H1 (cell line): ENCODE results near the gene PIERCE2. TPM values are rescaled to one million over a fixed set of nuclear protein-coding genes. Genes with fewer than 3 reads are reported as not detected.

Source experiments
- CTCF ChIA-PET: fragments of 300-600 bp; sonication (Branson Sonifier 250); formaldehyde crosslinking; loops from one replicate; lab custom pipeline; 2021; ENCODE audit not compliant: partially characterized antibody; lab: Charles Lee
- POLR2A ChIA-PET: fragments of 300-600 bp; sonication (Branson Sonifier 250); formaldehyde crosslinking; loops from one replicate; lab custom pipeline; 2021; ENCODE audit warnings: inconsistent platforms; ENCODE audit not compliant: partially characterized antibody; lab: Charles Lee
- DNase-seq, 2 experiments: peaks; one replicate each; pipeline versions ENCODE4 v3.0.0 to v3.0.0-alpha.2; 2010 to 2022; ENCODE audit warnings: low spot score in 2 of 2, low read depth in 1 of 2, mixed read lengths in 1 of 2
- FAIRE-seq: peaks from 2 replicates; lab custom pipeline; 2011; peaks lifted over from hg19 to GRCh38; lab: Jason Lieb, UNC
- H2AFZ ChIP-seq: 2 replicates; pipeline ENCODE4 v1.8.1; 2012; ENCODE audit warnings: low read length, inconsistent platforms
- H2AK5ac ChIP-seq: 2 replicates; pipeline ENCODE4 v1.6.1; 2013; ENCODE audit warnings: low read depth, low read length
- H2BK120ac ChIP-seq: replicated peaks from 2 replicates; pipeline ENCODE3; 2013; ENCODE audit warnings: low read depth, low read length, inconsistent platforms
- H2BK12ac ChIP-seq: 2 replicates; pipeline ENCODE4 v1.6.1; 2013; ENCODE audit warnings: low read depth, low read length
- H2BK15ac ChIP-seq: 2 replicates; pipeline ENCODE4 v1.6.1; 2013; ENCODE audit warnings: low read length
- H2BK20ac ChIP-seq: 2 replicates; pipeline ENCODE4 v1.6.1; 2013; ENCODE audit warnings: low read length
- H2BK5ac ChIP-seq: 2 replicates; pipeline ENCODE4 v1.6.1; 2013; ENCODE audit warnings: low read depth, low read length
- H3K14ac ChIP-seq: 2 replicates; pipeline ENCODE4 v1.6.1; 2013; ENCODE audit warnings: inconsistent platforms; ENCODE audit not compliant: insufficient read length
- H3K18ac ChIP-seq: 2 replicates; pipeline ENCODE4 v1.6.1; 2013; ENCODE audit warnings: low read length; ENCODE audit errors: extremely low read depth
- H3K23ac ChIP-seq: 2 replicates; pipeline ENCODE4 v1.6.1; 2013; ENCODE audit warnings: inconsistent platforms; ENCODE audit not compliant: insufficient read length
- H3K23me2 ChIP-seq: 2 replicates; pipeline ENCODE4 v1.6.1; 2013; ENCODE audit warnings: low read depth, low read length
- H3K27ac ChIP-seq: 2 replicates; pipeline ENCODE4 v1.6.1; 2011; ENCODE audit warnings: low read depth, low read length, inconsistent platforms
- H3K27me3 ChIP-seq, 4 experiments: replicated peaks in 1 of 4; 1 replicate in 1 of 4; 2 replicates in 3 of 4; pipeline versions ENCODE4 v1.6.1 to v1.8.1; 2011 to 2013; ENCODE audit warnings: low read length in 3 of 4, mild to moderate bottlenecking in 3 of 4, inconsistent platforms in 2 of 4, mixed read lengths in 2 of 4, moderate library complexity in 1 of 4; ENCODE audit not compliant: control insufficient read depth in 3 of 4, insufficient read depth in 3 of 4; ENCODE audit errors: extremely low read depth in 1 of 4
- H3K36me3 ChIP-seq, 4 experiments: 2 replicates each; pipeline versions ENCODE4 v1.6.1 to v1.8.1; 2011 to 2013; ENCODE audit warnings: mild to moderate bottlenecking in 4 of 4, low read length in 3 of 4, moderate library complexity in 2 of 4, control low read depth in 1 of 4, inconsistent platforms in 1 of 4; ENCODE audit not compliant: insufficient read depth in 4 of 4, control insufficient read depth in 2 of 4
- H3K4ac ChIP-seq: replicated peaks from 2 replicates; pipeline ENCODE3; 2013; ENCODE audit warnings: low read length, low read depth, mixed read lengths, inconsistent platforms; ENCODE audit not compliant: insufficient read length
- H3K4me1 ChIP-seq, 4 experiments: replicated peaks in 1 of 4; 1 replicate in 1 of 4; 2 replicates in 3 of 4; pipeline versions ENCODE4 v1.6.1 to v1.8.1; 2011 to 2013; ENCODE audit warnings: low read length in 3 of 4, inconsistent platforms in 2 of 4, mixed read lengths in 1 of 4; ENCODE audit not compliant: insufficient read depth in 4 of 4, control insufficient read depth in 3 of 4
- H3K4me2 ChIP-seq, 2 experiments: 2 replicates each; pipeline versions ENCODE4 v1.6.1 to v1.8.1; 2011 to 2013; ENCODE audit warnings: low read depth in 2 of 2, low read length in 2 of 2, control low read depth in 1 of 2, inconsistent platforms in 1 of 2, mild to moderate bottlenecking in 1 of 2; ENCODE audit not compliant: insufficient read depth in 1 of 2
- H3K4me3 ChIP-seq, 4 experiments: fragments of 200-600, 300-600 bp in 1 of 4; sonication (generic), shearing (Covaris generic), sonication (Bioruptor Twin) in 1 of 4; 2 replicates each; pipeline versions ENCODE4 v1.5.1 to v1.8.1; 2011 to 2016; ENCODE audit warnings: low read length in 4 of 4, low read depth in 3 of 4, control low read depth in 2 of 4, inconsistent platforms in 2 of 4, mild to moderate bottlenecking in 2 of 4, mixed read lengths in 1 of 4, moderate library complexity in 1 of 4; ENCODE audit not compliant: insufficient read depth in 2 of 4; ENCODE audit errors: extremely low read depth in 1 of 4
- H3K56ac ChIP-seq: replicated peaks from 2 replicates; pipeline ENCODE3; 2013; ENCODE audit warnings: low read depth, mild to moderate bottlenecking, mixed read lengths, low read length, inconsistent platforms; ENCODE audit not compliant: insufficient read length
- H3K79me1 ChIP-seq: 2 replicates; pipeline ENCODE4 v1.6.1; 2013; ENCODE audit warnings: low read depth, low read length, control low read depth
- H3K79me2 ChIP-seq, 2 experiments: 2 replicates each; pipeline versions ENCODE4 v1.6.1 to v1.8.1; 2012 to 2013; ENCODE audit warnings: low read length in 2 of 2, mild to moderate bottlenecking in 2 of 2, inconsistent platforms in 1 of 2; ENCODE audit not compliant: insufficient read depth in 2 of 2, control insufficient read depth in 1 of 2
- H3K9ac ChIP-seq, 4 experiments: replicated peaks in 1 of 4; 1 replicate in 1 of 4; 2 replicates in 3 of 4; pipeline versions ENCODE4 v1.6.1 to v1.8.1; 2011 to 2013; ENCODE audit warnings: low read depth in 3 of 4, low read length in 3 of 4, control low read depth in 2 of 4, mild to moderate bottlenecking in 2 of 4, moderate library complexity in 2 of 4, inconsistent platforms in 1 of 4; ENCODE audit errors: extremely low read depth in 1 of 4
- H3K9me3 ChIP-seq, 2 experiments: 2 replicates each; pipeline versions ENCODE4 v1.6.1 to v1.8.1; 2012 to 2013; ENCODE audit warnings: mild to moderate bottlenecking in 2 of 2, moderate library complexity in 2 of 2, control low read depth in 1 of 2, inconsistent platforms in 1 of 2, low read depth in 1 of 2, low read length in 1 of 2, mixed read lengths in 1 of 2; ENCODE audit not compliant: insufficient read depth in 2 of 2
- H4K20me1 ChIP-seq, 2 experiments: replicated peaks in 1 of 2; 2 replicates each; pipeline versions ENCODE3 to v1.8.1; 2011 to 2013; ENCODE audit warnings: inconsistent platforms in 2 of 2, low read length in 2 of 2, mild to moderate bottlenecking in 1 of 2; ENCODE audit not compliant: insufficient read depth in 2 of 2, control insufficient read depth in 1 of 2
- H4K5ac ChIP-seq: 2 replicates; pipeline ENCODE4 v1.6.1; 2013; ENCODE audit warnings: low read length, low read depth, mixed read lengths, inconsistent platforms; ENCODE audit not compliant: insufficient read length
- H4K8ac ChIP-seq: 2 replicates; pipeline ENCODE4 v1.8.0; 2013; ENCODE audit warnings: mild to moderate bottlenecking, moderate library complexity, low read length, inconsistent platforms; ENCODE audit not compliant: insufficient read depth; ENCODE audit errors: extremely low read depth
- H4K91ac ChIP-seq: replicated peaks from 2 replicates; pipeline ENCODE3; 2013; ENCODE audit warnings: low read length, mixed read lengths, inconsistent platforms; ENCODE audit not compliant: insufficient read length
- BRCA1 ChIP-seq: IDR thresholded peaks from 2 replicates; pipeline ENCODE4 v1.6.1; 2012; ENCODE audit warnings: low read depth, low read length, improper control_type of control experiment
- CHD1 ChIP-seq: IDR thresholded peaks from 2 replicates; pipeline ENCODE4 v1.6.1; 2012; ENCODE audit warnings: low read depth, low read length, improper control_type of control experiment
- CHD2 ChIP-seq: IDR thresholded peaks from 2 replicates; pipeline ENCODE4 v1.6.1; 2012; ENCODE audit warnings: low read length, improper control_type of control experiment
- CREB1 ChIP-seq: IDR thresholded peaks from 2 replicates; pipeline ENCODE4 v1.6.1; 2012; ENCODE audit warnings: inconsistent platforms
- JUN ChIP-seq: IDR thresholded peaks from 2 replicates; pipeline ENCODE4 v1.6.1; 2011; ENCODE audit warnings: low read depth, mild to moderate bottlenecking, improper control_type of control experiment, low read length
- NANOG ChIP-seq: IDR thresholded peaks from 2 replicates; pipeline ENCODE4 v1.6.1; 2011; ENCODE audit warnings: low read length, low read depth, mild to moderate bottlenecking, inconsistent platforms; ENCODE audit not compliant: insufficient read depth, poor library complexity, severe bottlenecking
- SIRT6 ChIP-seq: IDR thresholded peaks from one replicate; pipeline ENCODE4 v1.7.1; 2012; ENCODE audit warnings: low read length, inconsistent platforms
- SIX5 ChIP-seq: IDR thresholded peaks from 2 replicates; pipeline ENCODE4 v1.6.1; 2011; ENCODE audit warnings: mild to moderate bottlenecking, low read depth, low read length
- TCF12 ChIP-seq: IDR thresholded peaks from 2 replicates; pipeline ENCODE4 v1.6.1; 2011; ENCODE audit warnings: low read depth, mild to moderate bottlenecking, low read length
- USF2 ChIP-seq: IDR thresholded peaks from 2 replicates; pipeline ENCODE4 v1.6.1; 2011; ENCODE audit warnings: low read length, improper control_type of control experiment
- WGBS, 2 experiments: shearing (Covaris generic) in 1 of 2; methylation state at CpG; one replicate each; pipeline versions ENCODE4 v1.1.6 to v1.1.7; 2013 to 2015; ENCODE audit warnings: low lambda C conversion rate in 2 of 2, mixed read lengths in 2 of 2, inconsistent platforms in 1 of 2, low coverage in 1 of 2, missing lambda C conversion rate in 1 of 2; ENCODE audit not compliant: insufficient replicate concordance in 2 of 2, insufficient coverage in 1 of 2, insufficient read length in 1 of 2; ENCODE audit errors: extremely low coverage in 1 of 2, missing lambda C conversion rate in 1 of 2; 5-methylcytosine and 5-hydroxymethylcytosine counted together
- polyA plus RNA-seq, 7 experiments: library from polyadenylated mRNA; depleted of rRNA in 3 of 7; stranded (reverse) in 5 of 7; unstranded in 2 of 7; fragments of >200 nt in 5 of 7; fragments of 200-250 nt in 2 of 7; gene quantifications; 1 replicate in 5 of 7; 2 replicates in 1 of 7; 4 replicates in 1 of 7; pipeline versions ENCODE4 v1.2.1 to v1.2.3, GENCODE V29; 2011 to 2013; ENCODE audit warnings: missing spikeins in 2 of 7, mixed read lengths in 2 of 7
- total RNA-seq: library from RNA; stranded (reverse); fragmentation: NEBNext Ultra II Directional; extraction: Animal tissue kit (Norgen Biotek cat#: 25700); gene quantifications from 2 replicates; pipeline ENCODE4 v1.2.1, GENCODE V29; 2021
- TF ChIP-seq, protein P1 (sequence below): IDR thresholded peaks from 2 replicates; pipeline ENCODE4 v1.6.1; 2012; ENCODE audit warnings: low read length, inconsistent platforms
- TF ChIP-seq, protein P2 (sequence below): IDR thresholded peaks from 2 replicates; pipeline ENCODE4 v1.6.1; 2012; ENCODE audit warnings: inconsistent platforms

The PIERCE2 gene
- total and polyA plus RNA-seq, 2 of the 8 experiments (the other 6 are each of a cell fraction or from before 2014, with no cell fraction given) = 1.9 to 2.7 TPM

- ChIA-PET POLR2A (interaction anchor here (1.6 kb wide), 1 partner anchor 205 kb away, joined by 5 read pairs; the partner anchor contains the start of gene RSL24D1), CTCF (interaction anchor here (1.2 to 1.4 kb wide), 2 partner anchors 19 to 38 kb away, joined by 3 to 5 read pairs; no protein-coding TSS in a partner anchor)
- Histone ChIP-seq H3K14ac (no peak overlapping the region), H4K20me1 (no peaks in the 10 kb centered on the region), H3K9me3 (no peaks in the 10 kb centered on the region), H2BK15ac (no peak overlapping the region), H2AFZ (no peak overlapping the region), H3K9ac (no peak overlapping the region), H3K79me2 (no peaks in the 10 kb centered on the region), H3K27me3 (no peaks in the 10 kb centered on the region), H3K23ac (no peak overlapping the region), H3K56ac (no peak overlapping the region), H3K27ac (no peak overlapping the region), H3K4ac (no peak overlapping the region), H3K4me2 (no peak overlapping the region), H2BK12ac (no peak overlapping the region), H3K4me3 (no peak overlapping the region), H4K91ac (no peak overlapping the region), H3K18ac (no peak overlapping the region), H4K8ac (no peak overlapping the region), H2BK20ac (no peak overlapping the region), H3K23me2 (no peaks in the 10 kb centered on the region), H2AK5ac (no peak overlapping the region), H3K79me1 (no peaks in the 10 kb centered on the region), H2BK120ac (no peak overlapping the region), H3K4me1 (no peaks in the 10 kb centered on the region), H2BK5ac (no peak overlapping the region), H4K5ac (no peak overlapping the region), H3K36me3 (no peaks in the 10 kb centered on the region)
- WGBS, 2 experiments = 95% methylated on average over 1 of the region's 1 CpG; no CpG with 5 or more reads in 1 of the 2 experiments
- DNase-seq = no peak
- FAIRE-seq = no peak
- TF ChIP-seq CHD2 (no peak), CHD1 (no peak), SIRT6 (no peak), JUN (no peak), SIX5 (no peak), USF2 (no peak), BRCA1 (no peak), TCF12 (no peak), CREB1 (no peak), NANOG (no peak)
- TF ChIP-seq, protein P1, sequence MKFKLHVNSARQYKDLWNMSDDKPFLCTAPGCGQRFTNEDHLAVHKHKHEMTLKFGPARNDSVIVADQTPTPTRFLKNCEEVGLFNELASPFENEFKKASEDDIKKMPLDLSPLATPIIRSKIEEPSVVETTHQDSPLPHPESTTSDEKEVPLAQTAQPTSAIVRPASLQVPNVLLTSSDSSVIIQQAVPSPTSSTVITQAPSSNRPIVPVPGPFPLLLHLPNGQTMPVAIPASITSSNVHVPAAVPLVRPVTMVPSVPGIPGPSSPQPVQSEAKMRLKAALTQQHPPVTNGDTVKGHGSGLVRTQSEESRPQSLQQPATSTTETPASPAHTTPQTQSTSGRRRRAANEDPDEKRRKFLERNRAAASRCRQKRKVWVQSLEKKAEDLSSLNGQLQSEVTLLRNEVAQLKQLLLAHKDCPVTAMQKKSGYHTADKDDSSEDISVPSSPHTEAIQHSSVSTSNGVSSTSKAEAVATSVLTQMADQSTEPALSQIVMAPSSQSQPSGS = no peak
- TF ChIP-seq, protein P2, sequence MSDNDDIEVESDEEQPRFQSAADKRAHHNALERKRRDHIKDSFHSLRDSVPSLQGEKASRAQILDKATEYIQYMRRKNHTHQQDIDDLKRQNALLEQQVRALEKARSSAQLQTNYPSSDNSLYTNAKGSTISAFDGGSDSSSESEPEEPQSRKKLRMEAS = no peak
These were observed 6.5 kb upstream of the PIERCE2 start for GRCh38 chr15:55401786-55402246.
